ENCODE data around the gene APC. TPM values are rescaled to one million over a fixed set of nuclear protein-coding genes. Genes with fewer than 3 reads are reported as not detected.

APC gene
- total and polyA plus RNA-seq, 2 of the 8 experiments (the other 6 are each of a cell fraction or from before 2014, with no cell fraction given) = 6.8 to 41.9 TPM

GRCh38 chr5:112758676-112759075 lies 21.0 kb downstream of the APC start:
- Histone ChIP-seq H2BK15ac (ENCODE audit: low read length) (no peak overlapping the region), H3K27ac (ENCODE audit: low read depth, low read length) (no peak overlapping the region), H4K20me1 (replicated peaks in 1 of 2; ENCODE audit: control insufficient read depth in 1 of 2, insufficient read depth in 2 of 2, low read length in 2 of 2) (no peaks in the 10 kb centered on the region), H3K4me1 (replicated peaks in 1 of 4; ENCODE audit: control insufficient read depth in 3 of 4, insufficient read depth in 4 of 4, low read length in 3 of 4) (no peaks in the 10 kb centered on the region), H3K56ac (replicated peaks; ENCODE audit: insufficient read length, low read depth, low read length) (no peak overlapping the region), H3K9me3 (ENCODE audit: insufficient read depth in 2 of 2, low read depth in 1 of 2, low read length in 1 of 2) (no peaks in the 10 kb centered on the region), H2BK5ac (ENCODE audit: low read depth, low read length) (no peak overlapping the region), H3K14ac (ENCODE audit: insufficient read length) (no peak overlapping the region), H2BK12ac (ENCODE audit: low read depth, low read length) (no peak overlapping the region), H3K4ac (replicated peaks; ENCODE audit: insufficient read length, low read depth, low read length) (no peak overlapping the region), H4K91ac (replicated peaks; ENCODE audit: insufficient read length, low read length) (no peak overlapping the region), H2BK120ac (replicated peaks; ENCODE audit: low read depth, low read length) (no peak overlapping the region), H3K9ac (replicated peaks in 1 of 4; ENCODE audit: extremely low read depth in 1 of 4, low read depth in 3 of 4, low read length in 3 of 4) (no peak overlapping the region), H3K4me2 (ENCODE audit: insufficient read depth in 1 of 2, low read depth in 2 of 2, low read length in 2 of 2) (no peak overlapping the region), H2AFZ (ENCODE audit: low read length) (no peak overlapping the region), H3K27me3 (replicated peaks in 1 of 4; ENCODE audit: control insufficient read depth in 3 of 4, extremely low read depth in 1 of 4, insufficient read depth in 3 of 4, low read length in 3 of 4) (no peaks in the 10 kb centered on the region), H3K23me2 (ENCODE audit: low read depth, low read length) (no peaks in the 10 kb centered on the region), H2BK20ac (ENCODE audit: low read length) (no peak overlapping the region), H3K18ac (ENCODE audit: extremely low read depth, low read length) (no peak overlapping the region), H3K4me3 (ENCODE audit: extremely low read depth in 1 of 4, insufficient read depth in 2 of 4, low read depth in 3 of 4, low read length in 4 of 4) (no peak overlapping the region), H2AK5ac (ENCODE audit: low read depth, low read length) (no peak overlapping the region), H3K79me1 (ENCODE audit: low read depth, low read length) (no peaks in the 10 kb centered on the region), H4K8ac (ENCODE audit: extremely low read depth, insufficient read depth, low read length) (no peak overlapping the region), H3K36me3 (ENCODE audit: control insufficient read depth in 2 of 4, insufficient read depth in 4 of 4, low read length in 3 of 4) (peaks cover 0 to 8% (median 1%) of the 10 kb centered on the region in 4 experiments; a peak in 3 of 8 replicates), H3K79me2 (ENCODE audit: control insufficient read depth in 1 of 2, insufficient read depth in 2 of 2, low read length in 2 of 2) (no peaks in the 10 kb centered on the region), H4K5ac (ENCODE audit: insufficient read length, low read depth, low read length) (no peak overlapping the region), H3K23ac (ENCODE audit: insufficient read length) (no peak overlapping the region)
- WGBS, 2 experiments (ENCODE audit: extremely low coverage in 1 of 2, insufficient coverage in 1 of 2, insufficient read length in 1 of 2, insufficient replicate concordance in 2 of 2, low coverage in 1 of 2, low lambda C conversion rate in 2 of 2, missing lambda C conversion rate in 1 of 2) = 73% methylated on average over 7 of the region's 7 CpGs; no CpG with 5 or more reads in 1 of the 2 experiments
- DNase-seq (ENCODE audit: low read depth in 1 of 2, low spot score in 2 of 2) = no peak
- ChIA-PET POLR2A (ENCODE audit: partially characterized antibody) (no interaction called here), CTCF (ENCODE audit: partially characterized antibody) (interaction anchor here (0.7 to 6.8 kb wide), 19 partner anchors 8 to 267 kb away, joined by 3 to 126 read pairs (median 7); no protein-coding TSS in a partner anchor)
- no peak for FAIRE-seq
- TF ChIP-seq KDM1A (IDR thresholded peaks at IDR 0.05; ENCODE audit: borderline replicate concordance, low read length) (no peak), KDM4A (IDR thresholded peaks at IDR 0.05; ENCODE audit: low read depth, low read length, severe bottlenecking) (no peak), SIN3A (conservative IDR thresholded peaks at IDR 0.05 in 1 of 2, IDR thresholded peaks at IDR 0.05 in 1 of 2; ENCODE audit: low read depth in 1 of 2, low read length in 2 of 2) (no peak), TAF7 (optimal IDR thresholded peaks at IDR 0.05; ENCODE audit: borderline replicate concordance, low read depth, low read length) (no peak), CHD1 (IDR thresholded peaks at IDR 0.05; ENCODE audit: low read depth, low read length) (no peak)
- TF ChIP-seq, protein P1, sequence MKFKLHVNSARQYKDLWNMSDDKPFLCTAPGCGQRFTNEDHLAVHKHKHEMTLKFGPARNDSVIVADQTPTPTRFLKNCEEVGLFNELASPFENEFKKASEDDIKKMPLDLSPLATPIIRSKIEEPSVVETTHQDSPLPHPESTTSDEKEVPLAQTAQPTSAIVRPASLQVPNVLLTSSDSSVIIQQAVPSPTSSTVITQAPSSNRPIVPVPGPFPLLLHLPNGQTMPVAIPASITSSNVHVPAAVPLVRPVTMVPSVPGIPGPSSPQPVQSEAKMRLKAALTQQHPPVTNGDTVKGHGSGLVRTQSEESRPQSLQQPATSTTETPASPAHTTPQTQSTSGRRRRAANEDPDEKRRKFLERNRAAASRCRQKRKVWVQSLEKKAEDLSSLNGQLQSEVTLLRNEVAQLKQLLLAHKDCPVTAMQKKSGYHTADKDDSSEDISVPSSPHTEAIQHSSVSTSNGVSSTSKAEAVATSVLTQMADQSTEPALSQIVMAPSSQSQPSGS (IDR thresholded peaks at IDR 0.05; ENCODE audit: low read length) = no peak
